ENCODE data around the gene STK11. TPM values are rescaled to one million over a fixed set of nuclear protein-coding genes. Genes with fewer than 3 reads are reported as not detected.
A peak's percentile ranks its signal among the peaks of the same experiment; 100 is the strongest.

Gene STK11
- total RNA-seq, 1 experiment from 2014 or later: 47.8 TPM

DNA sequence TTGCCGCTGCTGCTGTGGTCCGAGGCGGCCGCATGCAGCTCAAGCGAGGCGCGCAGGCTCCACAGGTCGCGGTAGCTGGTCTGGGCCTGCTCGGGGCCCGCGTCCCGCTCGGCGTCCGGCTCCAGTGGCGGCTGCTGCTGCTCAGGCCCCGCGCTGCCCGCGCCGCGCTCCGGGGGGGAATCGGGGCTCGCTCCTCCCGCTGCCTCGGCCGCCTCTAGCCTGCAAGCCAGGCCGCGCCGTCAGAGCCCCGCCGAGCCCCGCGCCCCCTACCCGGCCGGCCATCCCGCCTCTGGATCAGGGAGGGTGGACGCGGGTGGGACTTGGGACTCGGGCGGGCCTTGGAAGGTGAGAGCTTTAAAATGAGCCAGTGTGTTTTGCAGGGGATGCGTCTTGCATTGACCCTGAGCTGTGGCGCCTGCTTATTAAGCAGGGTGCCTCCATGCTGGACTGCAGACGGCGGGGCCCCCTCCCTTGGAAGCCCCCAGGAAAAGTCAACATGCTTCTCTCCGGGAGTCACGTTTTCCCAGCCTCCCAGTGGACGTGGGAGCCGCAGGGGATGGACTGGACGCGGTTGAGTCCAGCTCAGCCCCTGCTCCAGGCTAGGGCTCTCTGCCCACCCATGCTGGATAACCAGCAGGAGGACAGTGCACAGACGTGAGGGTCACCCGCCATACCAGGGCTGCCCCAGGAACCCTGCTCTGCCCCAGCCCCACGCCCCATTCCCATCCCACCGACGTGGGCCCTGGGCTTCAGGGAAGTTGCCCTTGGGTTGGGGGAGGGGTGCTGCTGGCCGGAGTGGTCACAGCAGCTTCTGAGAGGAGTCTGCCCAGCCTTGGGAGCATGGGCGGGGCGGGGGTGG is 24.6 kb downstream of the STK11 start:
- in situ Hi-C loops (cut with HindIII; ENCODE audit: low pct_unique_long_range_greater_than_20kb, low sequenced_read_pairs): no loop called here

GRCh38 chr19:1230783-1231489 is 25.4 kb downstream of the STK11 start:
- in situ Hi-C loops (cut with HindIII; ENCODE audit: low pct_unique_long_range_greater_than_20kb, low sequenced_read_pairs): no loop called here
- DNase-seq (ENCODE audit: low read depth, low spot score): no peak

More for the DNA sequence above, 24.6 kb downstream of the STK11 start:
- no peak for DNase-seq (ENCODE audit: low read depth, low spot score)

- in situ Hi-C loops (cut with HindIII; ENCODE audit: low pct_unique_long_range_greater_than_20kb, low sequenced_read_pairs): no loop called here
These were observed 26.4 kb downstream of the STK11 start for GRCh38 chr19:1231729-1232637.

GRCh38 chr19:1232652-1233072 is 27.1 kb downstream of the STK11 start:
- in situ Hi-C loops (cut with HindIII; ENCODE audit: low pct_unique_long_range_greater_than_20kb, low sequenced_read_pairs): no loop called here
- no peak for DNase-seq (ENCODE audit: low read depth, low spot score)

More at GRCh38 chr19:1231729-1232637, 26.4 kb downstream of the STK11 start:
- no peak for DNase-seq (ENCODE audit: low read depth, low spot score)

DNA sequence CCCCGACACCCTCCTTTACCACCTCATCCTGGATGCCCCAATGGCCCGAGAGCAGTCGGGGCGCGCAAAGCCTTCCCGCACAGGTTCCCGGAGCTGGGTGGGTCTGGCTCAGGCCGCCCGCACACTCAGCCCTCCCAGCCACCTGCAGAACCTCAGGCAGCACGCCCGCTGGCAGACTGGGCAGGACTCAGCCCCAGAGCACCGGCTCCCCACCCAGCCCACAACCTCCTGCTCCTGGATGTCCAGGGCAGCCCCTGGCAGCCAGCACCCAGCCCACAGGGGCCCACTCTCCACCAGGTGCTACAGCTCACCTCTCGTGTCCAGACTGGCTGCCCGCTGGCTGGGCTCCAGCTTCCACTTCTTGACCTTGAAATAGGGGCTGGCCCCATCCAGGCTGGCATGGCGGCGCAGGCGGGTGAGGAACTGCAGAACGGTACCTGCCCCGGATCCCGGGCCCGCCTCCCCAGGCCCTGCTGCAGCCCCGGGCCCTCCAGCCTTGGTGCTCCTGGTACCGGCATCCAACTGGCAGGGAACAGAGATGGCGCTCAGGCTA is 27.6 kb downstream of the STK11 start:
- in situ Hi-C loops (cut with HindIII; ENCODE audit: low pct_unique_long_range_greater_than_20kb, low sequenced_read_pairs): no loop called here
- no peak for DNase-seq (ENCODE audit: low read depth, low spot score)

DNA sequence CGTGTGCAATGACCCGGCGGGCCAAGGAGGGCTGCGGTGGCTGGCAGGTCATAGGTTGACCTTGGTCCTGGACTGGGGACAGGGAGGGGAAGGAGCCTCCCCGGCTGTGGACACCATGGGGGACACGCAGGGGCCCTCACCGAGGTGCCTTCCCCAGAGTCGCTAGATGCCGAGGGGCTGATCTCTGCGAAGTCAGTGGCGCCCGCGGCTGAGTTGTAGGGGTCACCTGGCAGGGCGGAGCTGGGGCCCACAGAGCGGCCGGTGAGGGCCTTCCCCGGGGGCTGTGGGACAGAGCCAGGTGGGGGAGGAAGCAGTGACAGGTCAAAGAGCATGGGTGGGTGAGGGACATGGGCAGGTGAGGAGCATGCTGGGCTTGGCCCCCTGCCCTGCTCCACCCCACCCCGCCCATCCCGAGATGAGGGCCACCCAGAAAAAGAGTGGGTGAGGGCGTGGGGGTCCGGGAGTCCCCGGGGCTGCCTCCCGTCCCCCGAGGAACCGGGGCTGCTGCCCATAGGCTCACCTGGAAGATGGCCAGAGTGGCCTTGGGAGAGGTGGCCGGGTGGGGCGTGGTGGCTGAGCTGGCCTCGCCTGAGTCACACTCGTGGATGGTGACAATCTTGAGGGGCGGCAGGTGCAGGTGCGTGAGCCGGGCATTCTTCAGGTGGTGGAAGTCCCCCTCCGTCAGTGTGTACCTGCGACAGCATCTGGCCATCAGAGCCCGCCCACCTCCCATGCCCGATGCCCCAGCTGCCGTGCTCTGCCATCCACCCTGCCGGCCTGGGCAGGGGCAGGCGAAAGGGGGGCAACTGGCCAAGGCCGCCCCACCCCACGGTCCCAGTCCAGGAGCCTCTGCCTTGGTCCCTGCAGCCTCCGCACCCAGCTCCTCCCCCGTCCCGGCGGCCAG is 28.7 kb downstream of the STK11 start:
- DNase-seq (ENCODE audit: low read depth, low spot score): no peak
- in situ Hi-C loops (cut with HindIII; ENCODE audit: low pct_unique_long_range_greater_than_20kb, low sequenced_read_pairs): no loop called here

- in situ Hi-C loops (cut with HindIII; ENCODE audit: low pct_unique_long_range_greater_than_20kb, low sequenced_read_pairs): no loop called here
- no peak for DNase-seq (ENCODE audit: low read depth, low spot score)
These were observed 29.4 kb downstream of the STK11 start for GRCh38 chr19:1234955-1235380.

DNA sequence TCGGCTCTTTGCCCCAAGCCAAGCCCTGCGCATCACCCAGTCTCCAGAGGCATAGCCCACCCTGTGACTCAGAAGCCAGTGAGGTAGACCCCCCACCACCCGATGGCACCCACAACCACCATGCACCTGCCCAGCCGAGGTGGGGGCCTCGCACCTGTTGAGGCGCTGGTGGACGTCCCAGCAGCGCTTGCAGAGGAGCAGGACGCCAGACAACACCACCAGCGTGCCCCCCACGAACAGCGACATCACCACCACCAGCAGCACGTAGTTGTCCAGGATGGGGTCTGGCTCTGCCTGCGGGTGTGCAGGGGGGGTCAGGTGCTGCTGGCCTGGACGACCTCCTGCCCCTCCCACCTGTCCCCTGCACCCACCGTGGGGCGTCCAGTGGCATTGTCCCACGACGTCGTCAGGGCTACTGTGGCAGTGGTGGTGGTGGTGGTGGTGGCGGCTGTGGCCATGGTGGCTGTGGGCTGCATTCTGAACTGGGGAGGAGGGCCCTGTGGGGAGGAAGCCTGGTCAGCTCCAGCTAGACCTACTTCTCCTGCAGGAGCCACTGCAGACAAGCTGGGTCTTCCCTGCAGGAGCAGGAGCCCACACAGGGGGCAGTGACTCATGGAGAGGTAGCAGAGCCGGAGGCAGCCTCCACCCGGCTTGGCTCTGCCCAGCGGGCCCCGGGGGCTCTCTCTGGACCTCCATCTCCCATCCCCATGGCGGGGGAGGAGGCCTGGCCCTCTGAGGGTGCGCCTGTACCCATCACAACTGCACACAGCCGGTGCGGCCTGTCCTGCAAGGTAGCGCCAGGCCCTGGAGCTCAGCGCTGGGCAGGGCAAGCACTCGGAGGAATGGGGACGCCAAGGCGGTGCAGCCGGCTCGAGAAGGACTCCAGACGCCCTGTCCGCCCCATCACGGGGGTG is 30.3 kb downstream of the STK11 start:
- DNase-seq (ENCODE audit: low read depth, low spot score): no peak
- in situ Hi-C loops (cut with HindIII; ENCODE audit: low pct_unique_long_range_greater_than_20kb, low sequenced_read_pairs): no loop called here

GRCh38 chr19:1236576-1236975 is 31.0 kb downstream of the STK11 start:
- no peak for DNase-seq (ENCODE audit: low read depth, low spot score)
- in situ Hi-C loops (cut with HindIII; ENCODE audit: low pct_unique_long_range_greater_than_20kb, low sequenced_read_pairs): no loop called here

DNA sequence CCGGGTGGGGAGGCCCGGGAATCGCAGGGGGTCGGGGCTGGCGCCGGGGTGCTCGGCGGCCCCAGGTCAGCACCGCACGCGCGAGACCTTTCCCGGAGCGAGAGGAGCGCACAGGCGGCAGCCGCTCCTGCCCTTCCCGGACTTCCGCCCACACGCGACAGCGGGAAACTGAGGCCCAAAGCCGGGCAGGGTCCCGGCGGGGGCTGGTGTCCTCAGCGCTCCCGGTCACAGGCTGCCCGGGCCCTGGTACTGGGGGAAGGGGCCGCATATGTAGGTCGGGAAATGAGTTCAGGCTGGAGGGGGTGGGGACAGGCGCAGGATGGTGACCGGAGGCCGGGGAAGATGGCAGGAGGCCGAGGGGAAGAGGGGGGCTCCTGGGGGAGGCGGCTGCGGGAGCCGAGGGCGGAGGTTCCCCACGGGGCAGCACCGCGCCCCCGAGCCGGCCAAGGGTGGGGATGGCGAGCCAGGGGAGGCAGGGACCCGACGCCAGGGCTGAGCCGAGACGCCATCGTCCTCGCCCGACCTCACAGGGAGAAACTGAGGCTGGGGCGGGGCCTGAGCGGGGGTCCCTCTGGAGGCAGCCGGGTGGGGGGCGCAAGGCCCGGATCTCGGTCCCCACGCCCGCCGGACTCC is 31.6 kb downstream of the STK11 start:
- no peak for DNase-seq (ENCODE audit: low read depth, low spot score)
- in situ Hi-C loops (cut with HindIII; ENCODE audit: low pct_unique_long_range_greater_than_20kb, low sequenced_read_pairs): no loop called here

GRCh38 chr19:1237754-1238368 is 32.3 kb downstream of the STK11 start, which contains the start of gene CBARP:
Gene CBARP, minus strand, starts transcription at chr19:1238005. Its CDS starts 1,905 bp downstream, at chr19:1236100.
- peak; percentile 44 for DNase-seq (ENCODE audit: low read depth, low spot score)
- in situ Hi-C loops (cut with HindIII; ENCODE audit: low pct_unique_long_range_greater_than_20kb, low sequenced_read_pairs): no loop called here

DNA sequence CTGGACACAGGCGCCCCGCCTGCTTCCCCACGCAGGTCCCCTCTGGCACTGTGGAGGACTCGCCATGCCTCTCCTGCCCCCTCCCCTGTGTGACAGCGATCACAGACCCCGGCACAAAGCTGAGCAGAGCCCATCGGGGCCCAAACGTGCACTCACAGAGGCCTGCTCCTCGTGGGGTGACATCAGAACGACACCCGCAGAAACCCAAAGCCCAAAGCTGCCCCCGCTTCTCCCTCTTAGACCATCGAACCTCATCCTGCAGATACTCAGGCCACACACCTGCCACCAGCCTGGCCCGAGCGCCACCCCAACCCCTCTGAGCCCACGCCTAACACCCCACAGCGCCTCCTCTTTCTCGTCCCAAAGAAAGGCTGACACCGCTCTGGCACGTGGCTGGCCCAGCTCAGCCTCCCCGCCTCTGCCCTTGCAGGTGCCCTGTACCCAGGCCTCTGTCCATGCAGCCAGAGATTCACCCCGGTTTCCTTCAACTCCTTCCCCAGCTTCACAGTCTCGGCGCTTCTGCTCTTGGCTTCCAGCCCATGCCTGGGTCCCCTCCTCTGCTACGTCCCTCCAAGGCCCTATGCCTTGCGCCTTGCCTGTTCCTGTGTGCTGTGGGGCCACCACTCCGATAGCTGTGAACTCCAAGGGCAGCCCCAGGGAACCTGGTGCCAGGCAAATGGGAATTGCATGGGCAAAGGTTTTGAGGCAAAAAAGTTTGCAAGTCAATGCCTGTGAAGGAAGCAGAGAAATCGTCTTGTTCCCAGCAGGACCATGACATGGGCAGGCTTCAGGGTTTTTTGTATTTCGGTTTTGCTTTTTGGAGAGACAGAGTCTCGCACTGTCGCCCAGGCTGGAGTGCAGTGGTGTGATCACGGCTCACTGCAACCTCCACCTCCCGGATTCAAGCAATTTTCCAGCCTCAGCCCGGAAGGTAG is 33.1 kb downstream of the STK11 start:
- in situ Hi-C loops (cut with HindIII; ENCODE audit: low pct_unique_long_range_greater_than_20kb, low sequenced_read_pairs): no loop called here

DNA sequence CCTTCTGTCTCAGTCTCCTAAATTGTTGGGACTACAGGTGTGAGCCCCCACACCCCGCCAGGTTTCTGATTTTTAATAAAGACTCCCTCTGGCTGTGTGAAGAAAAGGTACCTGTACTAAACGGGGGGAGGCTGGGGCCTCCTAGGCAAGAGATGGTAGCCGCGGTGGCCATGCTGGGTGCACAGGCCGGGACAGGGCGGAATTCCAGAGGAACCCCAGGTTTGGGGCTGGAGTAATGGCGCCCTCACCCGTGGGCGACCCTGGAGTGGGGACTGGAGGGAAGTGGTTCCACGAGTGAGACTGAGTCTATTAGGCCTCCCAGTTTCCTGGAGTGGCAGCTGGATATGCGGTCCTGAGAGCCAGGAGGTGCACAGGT is 33.8 kb downstream of the STK11 start:
- no peak for DNase-seq (ENCODE audit: low read depth, low spot score)
- in situ Hi-C loops (cut with HindIII; ENCODE audit: low pct_unique_long_range_greater_than_20kb, low sequenced_read_pairs): no loop called here

More for the DNA sequence above, 33.1 kb downstream of the STK11 start:
- DNase-seq (ENCODE audit: low read depth, low spot score): no peak
